H1 (cell line): ENCODE data around the gene FRMD5. TPM values are rescaled to one million over a fixed set of nuclear protein-coding genes. Genes with fewer than 3 reads are reported as not detected.

Source experiments
- CTCF ChIA-PET: fragments of 300-600 bp; sonication (Branson Sonifier 250); formaldehyde crosslinking; loops from one replicate; lab custom pipeline; 2021; ENCODE audit not compliant: partially characterized antibody; lab: Charles Lee
- POLR2A ChIA-PET: fragments of 300-600 bp; sonication (Branson Sonifier 250); formaldehyde crosslinking; loops from one replicate; lab custom pipeline; 2021; ENCODE audit warnings: inconsistent platforms; ENCODE audit not compliant: partially characterized antibody; lab: Charles Lee
- DNase-seq, 2 experiments: peaks; one replicate each; pipeline versions ENCODE4 v3.0.0 to v3.0.0-alpha.2; 2010 to 2022; ENCODE audit warnings: low spot score in 2 of 2, low read depth in 1 of 2, mixed read lengths in 1 of 2
- FAIRE-seq: peaks from 2 replicates; lab custom pipeline; 2011; peaks lifted over from hg19 to GRCh38; lab: Jason Lieb, UNC
- H2AFZ ChIP-seq: 2 replicates; pipeline ENCODE4 v1.8.1; 2012; ENCODE audit warnings: low read length, inconsistent platforms
- H2AK5ac ChIP-seq: 2 replicates; pipeline ENCODE4 v1.6.1; 2013; ENCODE audit warnings: low read depth, low read length
- H2BK120ac ChIP-seq: replicated peaks from 2 replicates; pipeline ENCODE3; 2013; ENCODE audit warnings: low read depth, low read length, inconsistent platforms
- H2BK12ac ChIP-seq: 2 replicates; pipeline ENCODE4 v1.6.1; 2013; ENCODE audit warnings: low read depth, low read length
- H2BK15ac ChIP-seq: 2 replicates; pipeline ENCODE4 v1.6.1; 2013; ENCODE audit warnings: low read length
- H2BK20ac ChIP-seq: 2 replicates; pipeline ENCODE4 v1.6.1; 2013; ENCODE audit warnings: low read length
- H2BK5ac ChIP-seq: 2 replicates; pipeline ENCODE4 v1.6.1; 2013; ENCODE audit warnings: low read depth, low read length
- H3K14ac ChIP-seq: 2 replicates; pipeline ENCODE4 v1.6.1; 2013; ENCODE audit warnings: inconsistent platforms; ENCODE audit not compliant: insufficient read length
- H3K18ac ChIP-seq: 2 replicates; pipeline ENCODE4 v1.6.1; 2013; ENCODE audit warnings: low read length; ENCODE audit errors: extremely low read depth
- H3K23ac ChIP-seq: 2 replicates; pipeline ENCODE4 v1.6.1; 2013; ENCODE audit warnings: inconsistent platforms; ENCODE audit not compliant: insufficient read length
- H3K23me2 ChIP-seq: 2 replicates; pipeline ENCODE4 v1.6.1; 2013; ENCODE audit warnings: low read depth, low read length
- H3K27ac ChIP-seq: 2 replicates; pipeline ENCODE4 v1.6.1; 2011; ENCODE audit warnings: low read depth, low read length, inconsistent platforms
- H3K27me3 ChIP-seq, 4 experiments: replicated peaks in 1 of 4; 1 replicate in 1 of 4; 2 replicates in 3 of 4; pipeline versions ENCODE4 v1.6.1 to v1.8.1; 2011 to 2013; ENCODE audit warnings: low read length in 3 of 4, mild to moderate bottlenecking in 3 of 4, inconsistent platforms in 2 of 4, mixed read lengths in 2 of 4, moderate library complexity in 1 of 4; ENCODE audit not compliant: control insufficient read depth in 3 of 4, insufficient read depth in 3 of 4; ENCODE audit errors: extremely low read depth in 1 of 4
- H3K36me3 ChIP-seq, 4 experiments: 2 replicates each; pipeline versions ENCODE4 v1.6.1 to v1.8.1; 2011 to 2013; ENCODE audit warnings: mild to moderate bottlenecking in 4 of 4, low read length in 3 of 4, moderate library complexity in 2 of 4, control low read depth in 1 of 4, inconsistent platforms in 1 of 4; ENCODE audit not compliant: insufficient read depth in 4 of 4, control insufficient read depth in 2 of 4
- H3K4ac ChIP-seq: replicated peaks from 2 replicates; pipeline ENCODE3; 2013; ENCODE audit warnings: low read length, low read depth, mixed read lengths, inconsistent platforms; ENCODE audit not compliant: insufficient read length
- H3K4me1 ChIP-seq, 4 experiments: replicated peaks in 1 of 4; 1 replicate in 1 of 4; 2 replicates in 3 of 4; pipeline versions ENCODE4 v1.6.1 to v1.8.1; 2011 to 2013; ENCODE audit warnings: low read length in 3 of 4, inconsistent platforms in 2 of 4, mixed read lengths in 1 of 4; ENCODE audit not compliant: insufficient read depth in 4 of 4, control insufficient read depth in 3 of 4
- H3K4me2 ChIP-seq, 2 experiments: 2 replicates each; pipeline versions ENCODE4 v1.6.1 to v1.8.1; 2011 to 2013; ENCODE audit warnings: low read depth in 2 of 2, low read length in 2 of 2, control low read depth in 1 of 2, inconsistent platforms in 1 of 2, mild to moderate bottlenecking in 1 of 2; ENCODE audit not compliant: insufficient read depth in 1 of 2
- H3K4me3 ChIP-seq, 4 experiments: fragments of 200-600, 300-600 bp in 1 of 4; sonication (generic), shearing (Covaris generic), sonication (Bioruptor Twin) in 1 of 4; 2 replicates each; pipeline versions ENCODE4 v1.5.1 to v1.8.1; 2011 to 2016; ENCODE audit warnings: low read length in 4 of 4, low read depth in 3 of 4, control low read depth in 2 of 4, inconsistent platforms in 2 of 4, mild to moderate bottlenecking in 2 of 4, mixed read lengths in 1 of 4, moderate library complexity in 1 of 4; ENCODE audit not compliant: insufficient read depth in 2 of 4; ENCODE audit errors: extremely low read depth in 1 of 4
- H3K56ac ChIP-seq: replicated peaks from 2 replicates; pipeline ENCODE3; 2013; ENCODE audit warnings: low read depth, mild to moderate bottlenecking, mixed read lengths, low read length, inconsistent platforms; ENCODE audit not compliant: insufficient read length
- H3K79me1 ChIP-seq: 2 replicates; pipeline ENCODE4 v1.6.1; 2013; ENCODE audit warnings: low read depth, low read length, control low read depth
- H3K79me2 ChIP-seq, 2 experiments: 2 replicates each; pipeline versions ENCODE4 v1.6.1 to v1.8.1; 2012 to 2013; ENCODE audit warnings: low read length in 2 of 2, mild to moderate bottlenecking in 2 of 2, inconsistent platforms in 1 of 2; ENCODE audit not compliant: insufficient read depth in 2 of 2, control insufficient read depth in 1 of 2
- H3K9ac ChIP-seq, 4 experiments: replicated peaks in 1 of 4; 1 replicate in 1 of 4; 2 replicates in 3 of 4; pipeline versions ENCODE4 v1.6.1 to v1.8.1; 2011 to 2013; ENCODE audit warnings: low read depth in 3 of 4, low read length in 3 of 4, control low read depth in 2 of 4, mild to moderate bottlenecking in 2 of 4, moderate library complexity in 2 of 4, inconsistent platforms in 1 of 4; ENCODE audit errors: extremely low read depth in 1 of 4
- H3K9me3 ChIP-seq, 2 experiments: 2 replicates each; pipeline versions ENCODE4 v1.6.1 to v1.8.1; 2012 to 2013; ENCODE audit warnings: mild to moderate bottlenecking in 2 of 2, moderate library complexity in 2 of 2, control low read depth in 1 of 2, inconsistent platforms in 1 of 2, low read depth in 1 of 2, low read length in 1 of 2, mixed read lengths in 1 of 2; ENCODE audit not compliant: insufficient read depth in 2 of 2
- H4K20me1 ChIP-seq, 2 experiments: replicated peaks in 1 of 2; 2 replicates each; pipeline versions ENCODE3 to v1.8.1; 2011 to 2013; ENCODE audit warnings: inconsistent platforms in 2 of 2, low read length in 2 of 2, mild to moderate bottlenecking in 1 of 2; ENCODE audit not compliant: insufficient read depth in 2 of 2, control insufficient read depth in 1 of 2
- H4K5ac ChIP-seq: 2 replicates; pipeline ENCODE4 v1.6.1; 2013; ENCODE audit warnings: low read length, low read depth, mixed read lengths, inconsistent platforms; ENCODE audit not compliant: insufficient read length
- H4K8ac ChIP-seq: 2 replicates; pipeline ENCODE4 v1.8.0; 2013; ENCODE audit warnings: mild to moderate bottlenecking, moderate library complexity, low read length, inconsistent platforms; ENCODE audit not compliant: insufficient read depth; ENCODE audit errors: extremely low read depth
- H4K91ac ChIP-seq: replicated peaks from 2 replicates; pipeline ENCODE3; 2013; ENCODE audit warnings: low read length, mixed read lengths, inconsistent platforms; ENCODE audit not compliant: insufficient read length
- ASH2L ChIP-seq: fragments of 200-600, 300-600 bp; sonication (generic); IDR thresholded peaks from one replicate; pipeline ENCODE4 v1.7.1; 2017; ENCODE audit warnings: low read length
- CHD1 ChIP-seq: IDR thresholded peaks from 2 replicates; pipeline ENCODE4 v1.6.1; 2012; ENCODE audit warnings: low read depth, low read length, improper control_type of control experiment
- HDAC2 ChIP-seq, 2 experiments: fragments of 300-600 bp in 1 of 2; sonication (generic) in 1 of 2; IDR thresholded peaks; 2 replicates each; pipeline ENCODE4 v1.6.1; 2011 to 2012; ENCODE audit warnings: low read depth in 2 of 2, low read length in 2 of 2, mild to moderate bottlenecking in 2 of 2, moderate library complexity in 2 of 2, borderline replicate concordance in 1 of 2, inconsistent platforms in 1 of 2
- KDM4A ChIP-seq: IDR thresholded peaks from one replicate; pipeline ENCODE4 v1.7.1; 2012; ENCODE audit warnings: low read depth, mild to moderate bottlenecking, moderate library complexity, low read length, inconsistent platforms; ENCODE audit not compliant: severe bottlenecking
- KDM5A ChIP-seq: fragments of 200-600 bp; IDR thresholded peaks from 2 replicates; pipeline ENCODE4 v1.7.1; 2012; ENCODE audit warnings: mild to moderate bottlenecking, low read length, inconsistent platforms, mixed read lengths
- RBBP5 ChIP-seq: IDR thresholded peaks from 2 replicates; pipeline ENCODE4 v1.7.1; 2012; ENCODE audit warnings: low read depth, mild to moderate bottlenecking, inconsistent platforms, low read length, moderate library complexity, borderline replicate concordance
- SIN3A ChIP-seq, 2 experiments: IDR thresholded peaks in 1 of 2; conservative IDR thresholded peaks in 1 of 2; 2 replicates each; pipeline ENCODE4 v1.6.1; 2011 to 2012; ENCODE audit warnings: low read length in 2 of 2, improper control_type of control experiment in 1 of 2, low read depth in 1 of 2, mild to moderate bottlenecking in 1 of 2
- SIRT6 ChIP-seq: IDR thresholded peaks from one replicate; pipeline ENCODE4 v1.7.1; 2012; ENCODE audit warnings: low read length, inconsistent platforms
- SRF ChIP-seq: IDR thresholded peaks from 2 replicates; pipeline ENCODE4 v1.6.1; 2011; ENCODE audit warnings: mild to moderate bottlenecking, low read depth, low read length, moderate library complexity
- SUZ12 ChIP-seq: fragments of 200-600 bp; sonication (generic); IDR thresholded peaks from 2 replicates; pipeline ENCODE4 v1.6.1; 2012; ENCODE audit warnings: mild to moderate bottlenecking, inconsistent platforms, low read length, moderate library complexity, mixed read lengths
- WGBS, 2 experiments: shearing (Covaris generic) in 1 of 2; methylation state at CpG; one replicate each; pipeline versions ENCODE4 v1.1.6 to v1.1.7; 2013 to 2015; ENCODE audit warnings: low lambda C conversion rate in 2 of 2, mixed read lengths in 2 of 2, inconsistent platforms in 1 of 2, low coverage in 1 of 2, missing lambda C conversion rate in 1 of 2; ENCODE audit not compliant: insufficient replicate concordance in 2 of 2, insufficient coverage in 1 of 2, insufficient read length in 1 of 2; ENCODE audit errors: extremely low coverage in 1 of 2, missing lambda C conversion rate in 1 of 2; 5-methylcytosine and 5-hydroxymethylcytosine counted together
- polyA plus RNA-seq, 7 experiments: library from polyadenylated mRNA; depleted of rRNA in 3 of 7; stranded (reverse) in 5 of 7; unstranded in 2 of 7; fragments of >200 nt in 5 of 7; fragments of 200-250 nt in 2 of 7; gene quantifications; 1 replicate in 5 of 7; 2 replicates in 1 of 7; 4 replicates in 1 of 7; pipeline versions ENCODE4 v1.2.1 to v1.2.3, GENCODE V29; 2011 to 2013; ENCODE audit warnings: missing spikeins in 2 of 7, mixed read lengths in 2 of 7
- total RNA-seq: library from RNA; stranded (reverse); fragmentation: NEBNext Ultra II Directional; extraction: Animal tissue kit (Norgen Biotek cat#: 25700); gene quantifications from 2 replicates; pipeline ENCODE4 v1.2.1, GENCODE V29; 2021
- TF ChIP-seq, protein P1 (sequence below): IDR thresholded peaks from 2 replicates; pipeline ENCODE4 v1.6.1; 2011; ENCODE audit warnings: low read depth, mild to moderate bottlenecking, low read length; ENCODE audit not compliant: insufficient read depth

FRMD5 gene
- total and polyA plus RNA-seq, 2 of the 8 experiments (the other 6 are each of a cell fraction or from before 2014, with no cell fraction given), result 10.1 to 12.6 TPM

DNA sequence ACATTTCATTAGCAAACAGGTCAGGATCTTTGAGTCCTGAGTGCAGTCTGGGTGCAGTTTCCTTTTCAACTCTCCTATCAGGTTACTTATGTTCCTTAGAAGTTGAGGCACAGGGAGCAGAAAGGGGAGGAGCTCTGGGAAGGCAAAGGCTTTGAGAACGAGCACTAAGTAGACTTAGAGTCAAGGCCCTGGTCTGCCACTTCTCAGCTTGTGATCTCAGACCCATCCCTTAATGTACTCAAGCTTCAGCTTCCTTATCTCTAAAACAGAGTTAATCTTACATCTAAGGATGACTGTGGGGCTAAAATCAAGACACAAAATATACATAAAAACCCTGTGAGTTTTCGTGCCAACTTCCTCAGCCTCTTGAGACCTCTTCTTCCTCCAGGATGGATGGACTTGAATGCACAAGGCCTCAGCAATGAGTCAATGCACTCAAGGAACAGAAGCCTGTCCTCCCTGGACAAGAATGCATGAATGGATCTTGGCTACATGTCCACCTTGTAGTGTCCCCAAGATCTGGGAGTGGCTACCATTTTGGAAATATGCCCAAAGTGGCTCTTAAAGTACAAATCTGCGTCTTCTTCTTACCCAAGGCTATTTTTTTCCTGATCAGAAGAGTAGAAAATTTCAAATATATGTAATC is 263.2 kb downstream of the FRMD5 start:
- Histone ChIP-seq H3K79me1 (no peaks in the 10 kb centered on the region), H3K27me3 (no peaks in the 10 kb centered on the region; a peak in 1 of 7 replicates), H2BK120ac (no peak overlapping the region), H3K23me2 (no peaks in the 10 kb centered on the region), H3K9me3 (no peaks in the 10 kb centered on the region), H3K23ac (no peak overlapping the region), H2AK5ac (no peak overlapping the region), H4K8ac (no peak overlapping the region), H3K36me3 (no peaks in the 10 kb centered on the region), H3K4ac (no peak overlapping the region), H4K5ac (no peak overlapping the region), H3K79me2 (no peaks in the 10 kb centered on the region), H2BK5ac (no peak overlapping the region), H3K56ac (no peak overlapping the region), H3K27ac (no peak overlapping the region), H2BK20ac (no peak overlapping the region), H3K14ac (no peak overlapping the region), H2BK12ac (no peak overlapping the region), H4K91ac (no peak overlapping the region), H3K4me1 (peaks cover 22 to 41% (median 29%) of the 10 kb centered on the region in 4 experiments; a peak in 6 of 7 replicates), H3K9ac (no peak overlapping the region), H2AFZ (no peak overlapping the region), H3K4me3 (no peak overlapping the region), H3K4me2 (no peak overlapping the region), H2BK15ac (no peak overlapping the region), H4K20me1 (no peaks in the 10 kb centered on the region), H3K18ac (no peak overlapping the region)
- POLR2A ChIA-PET, result interaction anchor here (1.5 kb wide), 1 partner anchor 29 kb away, joined by 4 read pairs; no protein-coding TSS in a partner anchor
- TF ChIP-seq, protein P1, sequence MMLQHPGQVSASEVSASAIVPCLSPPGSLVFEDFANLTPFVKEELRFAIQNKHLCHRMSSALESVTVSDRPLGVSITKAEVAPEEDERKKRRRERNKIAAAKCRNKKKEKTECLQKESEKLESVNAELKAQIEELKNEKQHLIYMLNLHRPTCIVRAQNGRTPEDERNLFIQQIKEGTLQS, result no peak
- TF ChIP-seq ASH2L (no peak), HDAC2 (IDR thresholded peaks at IDR 0.05; ENCODE audit: borderline replicate concordance in 1 of 2, low read depth in 2 of 2, low read length in 2 of 2) (no peak), RBBP5 (no peak), KDM4A (no peak), SIN3A (conservative IDR thresholded peaks at IDR 0.05 in 1 of 2, IDR thresholded peaks at IDR 0.05 in 1 of 2; ENCODE audit: low read depth in 1 of 2, low read length in 2 of 2) (no peak), KDM5A (no peak), SIRT6 (no peak), SRF (no peak), SUZ12 (no peak), CHD1 (no peak)
- FAIRE-seq (peak; percentile 55), DNase-seq (no peak)
- CTCF ChIA-PET, result interaction anchor here (0.7 to 4.5 kb wide), 5 partner anchors 8 to 134 kb away, joined by 3 to 48 read pairs (median 4); no protein-coding TSS in a partner anchor
- 88% methylated on average over 3 of the region's 3 CpGs; no CpG with 5 or more reads in 1 of the 2 experiments for WGBS, 2 experiments
